ENCODE measurements around the gene FRMD8. TPM values are rescaled to one million over a fixed set of nuclear protein-coding genes. Genes with fewer than 3 reads are reported as not detected.
A peak's percentile ranks its signal among the peaks of the same experiment; 100 is the strongest.

The FRMD8 gene
- total and polyA plus RNA-seq, 9 of the 15 experiments (the other 6 are each of a cell fraction or from before 2014, with no cell fraction given) = 4.5 to 54.5 (median 15.8) TPM

GRCh38 chr11:65422633-65423515 is 36.4 kb downstream of the FRMD8 start, which contains the start of gene NEAT1 (continued):
- TF ChIP-seq ZBTB11 (CRISPR knock-in tag; IDR thresholded peaks at IDR 0.05) = peak in 2 of 3 experiments; percentile 59 to 93; a peak in 3 of 6 replicates
- peak; percentile 61 for TF ChIP-seq STAT5A (IDR thresholded peaks at IDR 0.05; ENCODE audit: borderline replicate concordance, low read length)
- TF ChIP-seq ZNF134 (CRISPR knock-in tag; conservative IDR thresholded peaks at IDR 0.05) = peak; percentile 84
- peak; percentile 95 for TF ChIP-seq SMAD4 (CRISPR knock-in tag; conservative IDR thresholded peaks at IDR 0.05)
- TF ChIP-seq STAT5B (CRISPR knock-in tag; IDR thresholded peaks at IDR 0.05) = no peak
- peak; percentile 88 for TF ChIP-seq ZNF165 (CRISPR knock-in tag; IDR thresholded peaks at IDR 0.05; ENCODE audit: borderline replicate concordance)
- TF ChIP-seq KDM5B (IDR thresholded peaks at IDR 0.05; ENCODE audit: insufficient replicate concordance, low read depth, low read length) = peak; percentile 97
- TF ChIP-seq TBL1XR1 (IDR thresholded peaks at IDR 0.05; ENCODE audit: low read length in 2 of 2) = peak; percentile 88 to 95
- TF ChIP-seq GABPB2 (CRISPR knock-in tag; conservative IDR thresholded peaks at IDR 0.05) = peak; percentile 100
- no peak for TF ChIP-seq KAT8 (IDR thresholded peaks at IDR 0.05; ENCODE audit: low read depth)
- peak; percentile 99 for TF ChIP-seq ZNF212 (CRISPR knock-in tag; IDR thresholded peaks at IDR 0.05)
- TF ChIP-seq MGA (IDR thresholded peaks at IDR 0.05) = no peak

Measured in K562 (cell line).